Tibial nerve (tissue), 4 donors: ENCODE results near the gene SHISA6.

ENCODE experiments used
- CTCF ChIP-seq, 5 experiments: fragments of 200-600 bp in 3 of 5; fragments of 450-650 bp in 2 of 5; sonication (generic) in 3 of 5; IDR thresholded peaks; one replicate each; pipeline ENCODE4 v1.5.1; 2016 to 2019; ENCODE audit warnings: antibody characterized with exemption in 5 of 5, mild to moderate bottlenecking in 3 of 5, moderate library complexity in 2 of 5
- EP300 ChIP-seq, 2 donors: sonication (generic); formaldehyde crosslinking; IDR thresholded peaks; one replicate each; pipeline ENCODE4 v1.6.1; 2017; ENCODE audit warnings: antibody characterized with exemption in 2 of 2, mild to moderate bottlenecking in 1 of 2
- POLR2A ChIP-seq, 2 donors: fragments of 450-650 bp; IDR thresholded peaks; one replicate each; pipeline ENCODE4 v1.6.1; 2017; ENCODE audit warnings: antibody characterized with exemption in 2 of 2, mild to moderate bottlenecking in 2 of 2, moderate library complexity in 2 of 2

- TF ChIP-seq POLR2A (IDR thresholded peaks at IDR 0.05) (no peak), CTCF (IDR thresholded peaks at IDR 0.05) (no peak), EP300 (IDR thresholded peaks at IDR 0.05) (no peak)
Observed at GRCh38 chr17:11356371-11356770, 115.4 kb downstream of the SHISA6 start.
